GM18868 (cell line): ENCODE results near the gene PARP11.

Experiments
- ATAC-seq: cut with Tn5 transposase; IDR thresholded peaks from one replicate; pipeline ENCODE4 v1.9.1; 2021; ENCODE audit warnings: mild to moderate bottlenecking, moderate library complexity; ENCODE audit not compliant: unreplicated experiment

PARP11 gene

DNA sequence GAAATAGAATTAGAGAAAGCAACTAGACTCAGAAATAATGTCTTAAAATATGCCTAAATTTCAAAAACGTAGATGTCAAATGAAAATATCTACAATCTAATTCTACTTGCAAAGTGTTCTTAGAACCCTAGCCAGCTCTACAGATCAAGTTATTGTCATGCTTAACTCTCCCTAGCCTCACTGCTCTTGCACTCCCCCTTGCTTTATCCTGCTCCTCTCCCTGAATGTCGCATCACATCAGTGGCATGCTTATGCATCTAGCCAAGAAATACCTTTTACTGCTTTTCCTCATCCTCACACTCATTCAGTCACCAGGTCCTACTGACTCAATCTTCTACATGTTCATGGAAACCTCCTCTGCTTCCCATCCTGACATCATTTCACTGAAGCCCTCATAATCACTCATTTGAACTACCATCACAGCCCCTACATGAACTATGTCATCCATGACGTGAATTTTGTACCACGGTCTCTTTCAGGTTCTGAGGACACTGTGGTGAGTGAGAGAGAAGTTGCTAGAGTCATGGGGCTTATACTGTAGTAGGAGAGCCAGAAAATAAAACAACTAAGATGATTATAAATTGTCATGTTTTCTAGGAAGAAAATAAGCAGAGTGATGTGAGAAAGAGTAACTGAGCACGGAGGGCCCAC lies 97.7 kb downstream of the PARP11 start:
- no peak for ATAC-seq

DNA sequence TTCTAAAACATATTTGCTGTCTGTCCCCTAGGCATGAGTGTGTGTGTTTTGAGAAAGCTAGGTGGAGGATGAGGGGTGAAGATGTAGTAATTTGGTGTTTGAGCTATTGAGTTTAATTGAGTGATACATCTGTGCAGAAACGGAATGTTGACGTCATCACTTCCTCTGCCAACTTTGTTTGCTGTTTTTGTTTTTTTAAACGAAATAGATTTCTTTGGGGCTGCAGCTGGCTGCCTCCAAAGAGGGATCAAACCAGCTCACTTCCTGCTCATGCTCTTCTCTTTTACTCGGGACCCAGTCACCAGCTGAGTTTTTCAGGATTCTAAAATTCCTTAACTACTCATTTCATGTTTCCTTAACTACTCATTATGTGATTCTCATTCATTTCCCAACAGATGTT lies 100.8 kb downstream of the PARP11 start:
- no peak for ATAC-seq

DNA sequence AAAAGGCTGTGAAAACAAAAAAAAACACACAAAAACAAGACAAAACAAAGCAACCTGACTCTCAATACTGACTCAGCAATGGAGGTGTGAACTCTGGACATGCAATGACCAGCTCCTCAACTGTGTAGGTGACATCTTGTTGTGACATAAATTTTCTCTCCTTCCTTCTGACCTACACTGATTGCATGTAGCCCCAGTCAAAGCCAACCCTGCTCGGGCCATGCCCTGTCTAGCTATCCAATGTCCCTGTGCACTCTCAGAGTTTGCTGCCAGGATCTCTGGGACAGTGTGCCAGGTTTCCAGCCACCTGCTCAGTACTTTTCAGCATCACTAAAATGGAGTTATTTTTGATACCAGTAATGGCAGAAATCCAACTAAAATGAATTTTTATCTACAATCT lies 101.3 kb downstream of the PARP11 start:
- ATAC-seq = no peak

DNA sequence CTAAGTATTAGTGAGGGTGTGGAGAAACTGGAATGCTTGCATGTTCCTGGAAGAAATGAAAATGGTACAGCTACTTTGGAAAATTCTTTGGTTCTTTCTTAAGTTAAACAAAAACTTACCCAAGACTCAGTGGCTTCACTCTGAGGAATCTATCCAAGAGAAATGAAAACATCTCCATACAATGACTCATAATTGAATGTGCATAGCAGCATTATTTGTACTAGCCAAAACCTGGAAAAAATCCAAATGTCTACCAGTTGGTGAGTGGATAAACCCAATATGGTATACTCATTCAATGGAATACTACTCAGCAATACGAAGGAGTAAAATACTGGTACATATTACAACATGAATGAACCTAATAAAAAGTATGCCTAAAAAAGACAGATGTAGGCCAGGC lies 102.3 kb downstream of the PARP11 start:
- no peak for ATAC-seq

DNA sequence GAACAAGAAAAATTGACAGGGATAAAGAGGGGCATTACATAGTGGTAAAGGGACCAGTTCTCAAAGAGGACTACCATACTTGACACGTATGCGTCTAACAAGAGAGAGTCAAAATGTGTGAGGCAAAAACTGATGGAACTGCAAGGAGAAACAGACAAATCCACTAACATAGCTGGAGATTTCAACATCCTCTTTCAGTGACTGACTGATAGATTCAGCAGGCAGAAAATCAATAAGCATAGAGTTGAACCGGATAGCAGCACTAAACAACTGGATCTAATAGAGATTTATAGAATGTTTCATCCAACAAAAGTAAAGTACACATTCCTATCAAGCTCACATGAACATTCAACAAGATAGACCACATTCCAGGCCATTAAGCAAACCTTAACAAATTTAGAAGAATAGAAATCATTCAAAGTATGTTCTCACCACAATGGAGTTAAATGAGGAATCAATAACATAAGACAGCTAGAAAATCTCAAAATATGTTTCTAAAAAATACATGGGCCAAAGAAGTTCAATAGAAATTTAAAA lies 104.2 kb downstream of the PARP11 start:
- ATAC-seq = no peak

DNA sequence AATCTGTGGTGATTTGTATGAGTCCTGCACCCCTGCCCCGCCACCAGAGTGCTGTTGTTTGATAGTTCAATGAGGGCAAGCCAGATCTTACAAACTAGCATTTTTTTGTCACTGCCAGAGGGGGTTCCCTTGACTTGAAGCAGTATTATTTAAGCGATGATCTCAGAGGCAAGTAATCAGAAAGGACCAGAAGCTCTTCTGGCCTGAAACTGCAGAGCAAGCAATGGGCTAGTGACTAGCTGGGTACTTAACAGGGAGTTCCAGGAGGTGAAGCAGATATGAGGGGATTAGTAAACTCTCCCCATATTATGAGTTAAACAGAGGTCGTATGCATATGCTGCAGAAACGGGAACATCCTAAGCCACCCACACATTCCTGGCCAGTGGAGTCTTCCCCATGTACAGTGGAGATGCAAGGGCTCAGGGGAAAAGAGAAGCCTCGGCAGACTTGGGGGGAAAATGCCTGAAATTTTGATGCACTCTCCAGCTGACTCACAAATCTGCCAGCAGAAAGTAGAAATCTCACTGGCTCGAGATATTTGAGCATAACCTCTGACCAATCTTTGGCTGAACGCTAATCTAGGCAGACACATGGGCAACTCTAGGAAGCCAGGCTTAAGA lies 112.0 kb downstream of the PARP11 start:
- ATAC-seq = no peak

DNA sequence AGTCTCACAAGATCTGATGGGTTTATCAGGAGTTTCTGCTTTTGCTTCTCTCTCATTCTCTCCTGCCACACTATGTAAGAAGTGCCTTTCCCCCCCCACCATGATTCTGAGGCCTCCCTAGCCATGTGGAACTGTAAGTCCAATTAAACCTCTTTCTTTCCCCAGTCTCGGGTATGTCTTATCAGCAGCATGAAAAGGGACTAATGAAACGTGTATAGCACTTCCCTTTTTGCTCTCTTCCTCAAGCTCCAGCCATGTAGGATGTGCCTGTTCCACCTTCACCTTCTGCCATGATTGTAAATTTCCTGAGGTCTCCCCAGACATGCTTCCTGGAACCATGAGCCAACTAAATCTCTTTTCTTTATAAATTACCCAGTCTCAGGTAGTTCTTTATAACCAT lies 113.3 kb downstream of the PARP11 start:
- no peak for ATAC-seq
